PC-9 (cell line): ENCODE measurements around the gene SUGCT. TPM values are rescaled to one million over a fixed set of nuclear protein-coding genes. Genes with fewer than 3 reads are reported as not detected.

Experiments used
- BruUV-seq: library from RNA; stranded (reverse); fragments of 400-500 nt; replicated peaks from 2 replicates; lab custom pipeline; 2021; lab: Mats Ljungman, UMichigan
- CTCF ChIA-PET: fragments of 300-600 bp; sonication (Branson Sonifier 250); formaldehyde crosslinking; loops from one replicate; lab custom pipeline; 2022; ENCODE audit warnings: antibody characterized with exemption; lab: Charles Lee
- POLR2A ChIA-PET: fragments of 300-600 bp; sonication (Branson Sonifier 250); formaldehyde crosslinking; loops from one replicate; lab custom pipeline; 2022; ENCODE audit warnings: antibody characterized with exemption; ENCODE audit not compliant: unreplicated experiment; lab: Charles Lee
- DNase-seq, 2 experiments: peaks; one replicate each; pipeline versions ENCODE4 v3.0.0 to v3.0.0-alpha.2; 2015 to 2022; ENCODE audit warnings: mixed read lengths in 1 of 2
- H2AFZ ChIP-seq: fragments of 200-600 bp; sonication (generic); 2 replicates; pipeline ENCODE4 v1.8.1; 2017; ENCODE audit warnings: antibody characterized with exemption
- H3F3A ChIP-seq: fragments of 200-600 bp; sonication (generic); 2 replicates; pipeline ENCODE4 v1.8.1; 2017; ENCODE audit warnings: antibody characterized with exemption, mild to moderate bottlenecking, low read depth; ENCODE audit not compliant: insufficient read depth
- H3K27ac ChIP-seq: fragments of 200-600 bp; sonication (generic); 2 replicates; pipeline ENCODE4 v1.6.1; 2016; ENCODE audit warnings: mixed run types
- H3K27me3 ChIP-seq: fragments of 200-600 bp; sonication (generic); 2 replicates; pipeline ENCODE4 v1.6.1; 2016; ENCODE audit warnings: low read depth, mixed run types; ENCODE audit not compliant: insufficient read depth
- H3K36me3 ChIP-seq: fragments of 200-600 bp; sonication (generic); 2 replicates; pipeline ENCODE4 v1.6.1; 2016; ENCODE audit warnings: low read depth, mixed run types
- H3K4me1 ChIP-seq: fragments of 200-600 bp; sonication (generic); replicated peaks from 2 replicates; pipeline ENCODE4 v1.6.1; 2016; ENCODE audit warnings: mixed run types; ENCODE audit not compliant: insufficient read depth
- H3K4me2 ChIP-seq: fragments of 200-600 bp; sonication (generic); 2 replicates; pipeline ENCODE4 v1.6.1; 2017; ENCODE audit warnings: mixed run types
- H3K4me3 ChIP-seq: fragments of 200-600 bp; sonication (generic); 2 replicates; pipeline ENCODE4 v1.6.1; 2016; ENCODE audit warnings: mixed run types
- H3K79me2 ChIP-seq: fragments of 200-600 bp; sonication (generic); 2 replicates; pipeline ENCODE4 v1.6.1; 2017; ENCODE audit warnings: low read depth, mixed run types
- H3K9me2 ChIP-seq: fragments of 200-600 bp; sonication (generic); 2 replicates; pipeline ENCODE4 v1.8.1; 2017; ENCODE audit warnings: mild to moderate bottlenecking; ENCODE audit not compliant: insufficient read depth
- H3K9me3 ChIP-seq: fragments of 200-600 bp; sonication (generic); 2 replicates; pipeline ENCODE4 v1.8.1; 2016; ENCODE audit warnings: low read depth; ENCODE audit not compliant: insufficient read depth
- H4K20me1 ChIP-seq: fragments of 200-600 bp; sonication (generic); 2 replicates; pipeline ENCODE4 v1.8.1; 2017; ENCODE audit not compliant: insufficient read depth
- EZH2 ChIP-seq: fragments of 200-600 bp; sonication (generic); IDR thresholded peaks from 2 replicates; pipeline ENCODE4 v1.8.0; 2017; ENCODE audit warnings: antibody characterized with exemption, low read depth
- intact Hi-C: fragments of 100-400 bp; cut with micrococcal nuclease; formaldehyde crosslinking; loops from one replicate; pipeline ENCODE4 v1.10.0; 2022; ENCODE audit not compliant: unreplicated experiment
- total RNA-seq: library from RNA; stranded (reverse); gene quantifications from 2 replicates; pipeline ENCODE4 v1.2.3, GENCODE V29; 2021
- TF ChIP-seq, protein P1 (sequence below): fragments of 200-600 bp; sonication (generic); conservative IDR thresholded peaks from 2 replicates; pipeline ENCODE4 v1.6.1; 2017; ENCODE audit warnings: mixed run types, antibody characterized with exemption, mild to moderate bottlenecking, moderate library complexity

Gene SUGCT
- total RNA-seq, 1 experiment from 2014 or later = 3.5 TPM

GRCh38 chr7:40500219-40500618 is 365.4 kb downstream of the SUGCT start:
- no TSS peak for BruUV-seq
- intact Hi-C loops = no loop called here

GRCh38 chr7:40502359-40502758 is 367.6 kb downstream of the SUGCT start:
- Histone ChIP-seq H3K79me2 (no peaks in the 10 kb centered on the region), H3K4me1 (no peaks in the 10 kb centered on the region), H3K36me3 (no peaks in the 10 kb centered on the region), H3K27ac (no peak overlapping the region), H4K20me1 (no peaks in the 10 kb centered on the region), H3K4me3 (no peak overlapping the region), H2AFZ (no peak overlapping the region), H3K27me3 (no peaks in the 10 kb centered on the region), H3K4me2 (no peak overlapping the region), H3F3A (no peaks in the 10 kb centered on the region), H3K9me2 (no peaks in the 10 kb centered on the region), H3K9me3 (peaks cover 12% of the 10 kb centered on the region)
- intact Hi-C loops = no loop called here
- no peak for DNase-seq
- no peak for TF ChIP-seq EZH2
- TF ChIP-seq, protein P1, sequence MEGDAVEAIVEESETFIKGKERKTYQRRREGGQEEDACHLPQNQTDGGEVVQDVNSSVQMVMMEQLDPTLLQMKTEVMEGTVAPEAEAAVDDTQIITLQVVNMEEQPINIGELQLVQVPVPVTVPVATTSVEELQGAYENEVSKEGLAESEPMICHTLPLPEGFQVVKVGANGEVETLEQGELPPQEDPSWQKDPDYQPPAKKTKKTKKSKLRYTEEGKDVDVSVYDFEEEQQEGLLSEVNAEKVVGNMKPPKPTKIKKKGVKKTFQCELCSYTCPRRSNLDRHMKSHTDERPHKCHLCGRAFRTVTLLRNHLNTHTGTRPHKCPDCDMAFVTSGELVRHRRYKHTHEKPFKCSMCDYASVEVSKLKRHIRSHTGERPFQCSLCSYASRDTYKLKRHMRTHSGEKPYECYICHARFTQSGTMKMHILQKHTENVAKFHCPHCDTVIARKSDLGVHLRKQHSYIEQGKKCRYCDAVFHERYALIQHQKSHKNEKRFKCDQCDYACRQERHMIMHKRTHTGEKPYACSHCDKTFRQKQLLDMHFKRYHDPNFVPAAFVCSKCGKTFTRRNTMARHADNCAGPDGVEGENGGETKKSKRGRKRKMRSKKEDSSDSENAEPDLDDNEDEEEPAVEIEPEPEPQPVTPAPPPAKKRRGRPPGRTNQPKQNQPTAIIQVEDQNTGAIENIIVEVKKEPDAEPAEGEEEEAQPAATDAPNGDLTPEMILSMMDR = no peak
- BruUV-seq = no TSS peak
- POLR2A ChIA-PET = no interaction called here
- CTCF ChIA-PET = interaction anchor here (0.6 kb wide), 1 partner anchor 1005 kb away, joined by 3 read pairs; no protein-coding TSS in a partner anchor

More at GRCh38 chr7:40500219-40500618, 365.4 kb downstream of the SUGCT start:
- no peak overlapping the region for H3K4me3 ChIP-seq
- H3K27ac ChIP-seq = no peak overlapping the region
- DNase-seq = no peak
- ChIA-PET POLR2A (no interaction called here), CTCF (no interaction called here)
- H3K4me2 ChIP-seq = no peak overlapping the region
- no peaks in the 10 kb centered on the region for H3K79me2 ChIP-seq
- no peak overlapping the region for H2AFZ ChIP-seq
- no peaks in the 10 kb centered on the region for H3K27me3 ChIP-seq
- H4K20me1 ChIP-seq = no peaks in the 10 kb centered on the region
- H3F3A ChIP-seq = no peaks in the 10 kb centered on the region
- H3K9me3 ChIP-seq = peaks cover 5% of the 10 kb centered on the region; the same call in 1 of the 2 replicates
- H3K36me3 ChIP-seq = no peaks in the 10 kb centered on the region
- TF ChIP-seq, protein P1 = no peak
- TF ChIP-seq EZH2 = no peak
- no peaks in the 10 kb centered on the region for H3K4me1 ChIP-seq
- H3K9me2 ChIP-seq = no peaks in the 10 kb centered on the region

GRCh38 chr7:40506158-40506557 is 371.4 kb downstream of the SUGCT start:
- POLR2A ChIA-PET = no interaction called here
- no peaks in the 10 kb centered on the region for H3F3A ChIP-seq
- no peak overlapping the region for H2AFZ ChIP-seq
- CTCF ChIA-PET = no interaction called here
- intact Hi-C loops = no loop called here
- H3K9me2 ChIP-seq = no peaks in the 10 kb centered on the region
- no peaks in the 10 kb centered on the region for H3K36me3 ChIP-seq
- no peak for DNase-seq
- no peaks in the 10 kb centered on the region for H3K4me1 ChIP-seq
- no peak overlapping the region for H3K4me3 ChIP-seq
- no peak overlapping the region for H3K4me2 ChIP-seq
- H3K79me2 ChIP-seq = no peaks in the 10 kb centered on the region
- no TSS peak for BruUV-seq
- H3K27me3 ChIP-seq = no peaks in the 10 kb centered on the region
- no peak for TF ChIP-seq EZH2
- TF ChIP-seq, protein P1 = no peak
- no peak overlapping the region for H3K27ac ChIP-seq
- H3K9me3 ChIP-seq = peaks cover 17% of the 10 kb centered on the region
- no peaks in the 10 kb centered on the region for H4K20me1 ChIP-seq
